IMR-90 (cell line): ENCODE results near the gene NAPB.

Source experiments
- CEBPB ChIP-seq: IDR thresholded peaks from 2 replicates; pipeline ENCODE4 v1.6.1; 2012; ENCODE audit warnings: low read depth, low read length, improper control_type of control experiment
- CTCF ChIP-seq: conservative IDR thresholded peaks from 2 replicates; pipeline ENCODE4 v1.5.1; 2012; ENCODE audit warnings: mild to moderate bottlenecking, low read depth, low read length, improper control_type of control experiment
- POLR2A ChIP-seq: IDR thresholded peaks from 2 replicates; pipeline ENCODE4 v1.6.1; 2012; ENCODE audit warnings: mild to moderate bottlenecking, low read depth, low read length
- RAD21 ChIP-seq: IDR thresholded peaks from 2 replicates; pipeline ENCODE4 v1.6.1; 2012; ENCODE audit warnings: low read length, improper control_type of control experiment
- USF2 ChIP-seq: fragments of 150-350 bp; IDR thresholded peaks from 2 replicates; pipeline ENCODE4 v1.6.1; 2017; ENCODE audit warnings: mild to moderate bottlenecking, antibody characterized with exemption, low read length, low read depth

- TF ChIP-seq CTCF (no peak), USF2 (no peak), POLR2A (peak; percentile 37; the same call in 1 of the 2 replicates), RAD21 (no peak), CEBPB (no peak)
These were observed 65.1 kb downstream of the NAPB start for GRCh38 chr20:23356203-23356602.
